Stimulated activated naive CD8-positive, alpha-beta T cell treated with anti-CD3 and anti-CD28 coated beads, Interleukin-15, Interleukin-2, amounts not matched to agents 100 U/mL and 50 U/mL, for 24 hours (primary cell): ENCODE measurements around the gene SLC25A15.
"Not testable (repeated sequence)": the region's sequence is repeated elsewhere in the genome, so short reads cannot be mapped to it uniquely, and the experiment has no call there.

ENCODE experiments used
- ATAC-seq: fragments of 150-1000 bp; cut with Tn5 transposase; one replicate; pipeline ENCODE4 v1.10.0; 2021
- DNase-seq: peaks from one replicate; pipeline ENCODE4 v3.0.0; 2021

Gene SLC25A15

GRCh38 chr13:40813667-40814454 is 24.4 kb downstream of the SLC25A15 start:
- no peak for DNase-seq

GRCh38 chr13:40814803-40815202 is 25.4 kb downstream of the SLC25A15 start:
- DNase-seq (no peak), ATAC-seq (no peak)

More at GRCh38 chr13:40813667-40814454, 24.4 kb downstream of the SLC25A15 start:
- peak; percentile 40 for ATAC-seq

GRCh38 chr13:40818926-40819325 is 29.5 kb downstream of the SLC25A15 start:
- ATAC-seq (no peak), DNase-seq (no peak)

- no peak for DNase-seq
- no peak for ATAC-seq
These were observed 30.4 kb downstream of the SLC25A15 start for GRCh38 chr13:40819797-40820315.

DNA sequence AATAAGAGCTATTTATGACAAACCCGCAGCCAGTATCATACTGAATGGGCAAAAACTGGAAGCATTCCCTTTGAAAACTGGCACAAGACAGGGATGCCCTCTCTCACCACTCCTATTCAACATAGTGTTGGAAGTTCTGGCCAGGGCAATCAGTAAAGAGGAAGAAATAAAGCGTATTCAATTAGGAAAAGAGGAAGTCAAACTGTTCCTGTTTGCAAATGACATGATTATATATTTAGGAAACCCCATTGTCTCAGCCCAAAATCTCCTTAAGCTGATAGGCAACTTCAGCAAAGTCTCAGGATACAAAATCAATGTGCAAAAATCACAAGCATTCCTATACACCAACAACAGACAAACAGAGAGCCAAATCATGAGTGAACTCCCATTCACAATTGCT is 50.3 kb downstream of the SLC25A15 start:
- not testable (repeated sequence) for DNase-seq, ATAC-seq

- not testable (repeated sequence) for DNase-seq, ATAC-seq
These were observed 51.5 kb downstream of the SLC25A15 start for GRCh38 chr13:40840955-40841354.
